OCI-LY1 (cell line): Measurements from ENCODE around the gene TBX4.

Experiments
- H2AFZ ChIP-seq: fragments of 200-600 bp; sonication (generic), shearing (Covaris generic); 2 replicates; pipeline ENCODE4 v1.6.0; 2014; ENCODE audit warnings: antibody characterized with exemption, mild to moderate bottlenecking, low read length
- H3F3A ChIP-seq: fragments of 200-600 bp; sonication (generic), shearing (Covaris generic); 2 replicates; pipeline ENCODE4 v1.6.0; 2014; ENCODE audit warnings: mild to moderate bottlenecking, antibody characterized with exemption, low read length, moderate library complexity; ENCODE audit not compliant: insufficient read depth
- H3K27ac ChIP-seq: fragments of 200-600 bp; sonication (generic); 2 replicates; pipeline ENCODE4 v1.5.1; 2014; ENCODE audit warnings: low read length, mixed run types, mild to moderate bottlenecking, low read depth; ENCODE audit not compliant: poor library complexity, severe bottlenecking
- H3K27me3 ChIP-seq: fragments of 200-600 bp; sonication (generic); 2 replicates; pipeline ENCODE4 v1.6.0; 2014; ENCODE audit warnings: antibody characterized with exemption, mild to moderate bottlenecking, low read length, moderate library complexity; ENCODE audit not compliant: insufficient read depth
- H3K36me3 ChIP-seq: fragments of 200-600 bp; sonication (generic); 2 replicates; pipeline ENCODE4 v1.6.1; 2014; ENCODE audit warnings: mild to moderate bottlenecking, antibody characterized with exemption, low read length, moderate library complexity, mixed read lengths; ENCODE audit not compliant: insufficient read depth
- H3K4me1 ChIP-seq: fragments of 200-600 bp; sonication (generic); 2 replicates; pipeline ENCODE4 v1.5.1; 2014; ENCODE audit warnings: mild to moderate bottlenecking, low read length, moderate library complexity; ENCODE audit not compliant: insufficient read depth, severe bottlenecking
- H3K4me2 ChIP-seq: fragments of 200-600 bp; sonication (generic), shearing (Covaris generic); 2 replicates; pipeline ENCODE4 v1.6.1; 2014; ENCODE audit warnings: low read length
- H3K4me3 ChIP-seq: fragments of 200-600 bp; sonication (generic); 2 replicates; pipeline ENCODE4 v1.5.1; 2014; ENCODE audit warnings: low read length, low read depth, mild to moderate bottlenecking, mixed read lengths; ENCODE audit not compliant: poor library complexity, severe bottlenecking
- H3K79me2 ChIP-seq: fragments of 200-600 bp; shearing (Covaris generic); 2 replicates; pipeline ENCODE4 v1.6.1; 2016; ENCODE audit warnings: mixed run types, low read length, mixed read lengths; ENCODE audit not compliant: insufficient read depth
- H3K9ac ChIP-seq: fragments of 200-600 bp; sonication (generic), shearing (Covaris generic); 2 replicates; pipeline ENCODE4 v1.6.1; 2014; ENCODE audit warnings: mild to moderate bottlenecking, low read length, mixed read lengths
- H3K9me2 ChIP-seq: fragments of 200-600 bp; sonication (generic), shearing (Covaris generic); 2 replicates; pipeline ENCODE4 v1.6.1; 2014; ENCODE audit warnings: low read depth, mild to moderate bottlenecking, low read length, mixed read lengths
- H3K9me3 ChIP-seq: fragments of 200-600 bp; shearing (Covaris generic); 2 replicates; pipeline ENCODE4 v1.6.1; 2014; ENCODE audit warnings: low read length, mixed read lengths
- H4K20me1 ChIP-seq: fragments of 200-600 bp; sonication (generic), shearing (Covaris generic); 2 replicates; pipeline ENCODE4 v1.6.0; 2016; ENCODE audit warnings: mild to moderate bottlenecking, low read length; ENCODE audit not compliant: insufficient read depth
- CTCF ChIP-seq: fragments of 200-600 bp; sonication (generic), shearing (Covaris generic); IDR thresholded peaks from 2 replicates; pipeline ENCODE4 v1.5.1; 2017; ENCODE audit warnings: mild to moderate bottlenecking, antibody characterized with exemption, low read length, moderate library complexity, mixed read lengths
- EZH2 ChIP-seq: fragments of 200-600 bp; sonication (generic), shearing (Covaris generic); IDR thresholded peaks from 2 replicates; pipeline ENCODE4 v1.8.0; 2017; ENCODE audit warnings: borderline replicate concordance, mixed run types, mild to moderate bottlenecking, antibody characterized with exemption, low read length, moderate library complexity, mixed read lengths

The TBX4 gene

GRCh38 chr17:61494325-61495160, 42.3 kb downstream of the TBX4 start:
- no peaks in the 10 kb centered on the region for H3K36me3 ChIP-seq
- H3K4me1 ChIP-seq: peaks cover 5% of the 10 kb centered on the region
- no peaks in the 10 kb centered on the region for H3F3A ChIP-seq
- no peak overlapping the region for H3K9ac ChIP-seq
- H3K9me2 ChIP-seq: no peaks in the 10 kb centered on the region
- H3K4me3 ChIP-seq: no peak overlapping the region
- no peaks in the 10 kb centered on the region for H3K79me2 ChIP-seq
- no peak overlapping the region for H3K4me2 ChIP-seq
- no peak overlapping the region for H3K27ac ChIP-seq
- no peak overlapping the region for H2AFZ ChIP-seq
- no peaks in the 10 kb centered on the region for H4K20me1 ChIP-seq
- TF ChIP-seq CTCF (no peak), EZH2 (no peak)
- no peaks in the 10 kb centered on the region for H3K9me3 ChIP-seq
- no peaks in the 10 kb centered on the region for H3K27me3 ChIP-seq

GRCh38 chr17:61495161-61495857, 43.1 kb downstream of the TBX4 start:
- Histone ChIP-seq H3K36me3 (no peaks in the 10 kb centered on the region), H3K4me2 (no peak overlapping the region), H3K79me2 (no peaks in the 10 kb centered on the region), H3K27me3 (no peaks in the 10 kb centered on the region), H3K9ac (no peak overlapping the region), H3K27ac (no peak overlapping the region), H3F3A (no peaks in the 10 kb centered on the region), H3K4me1 (peaks cover 5% of the 10 kb centered on the region), H4K20me1 (no peaks in the 10 kb centered on the region), H2AFZ (no peak overlapping the region), H3K9me3 (no peaks in the 10 kb centered on the region), H3K9me2 (no peaks in the 10 kb centered on the region), H3K4me3 (no peak overlapping the region)
- TF ChIP-seq CTCF: no peak
- no peak for TF ChIP-seq EZH2

GRCh38 chr17:61496174-61496956, 44.1 kb downstream of the TBX4 start:
- Histone ChIP-seq H3K9me2 (no peaks in the 10 kb centered on the region), H3K4me2 (no peak overlapping the region), H3K27ac (no peak overlapping the region), H3K27me3 (no peaks in the 10 kb centered on the region), H4K20me1 (no peaks in the 10 kb centered on the region), H3K4me3 (no peak overlapping the region), H2AFZ (0 out of 2 replicates have a peak overlapping the region, but pooled peaks have one; percentile 52), H3K9ac (no peak overlapping the region), H3K9me3 (no peaks in the 10 kb centered on the region), H3K36me3 (no peaks in the 10 kb centered on the region), H3K79me2 (no peaks in the 10 kb centered on the region), H3K4me1 (peaks cover 5% of the 10 kb centered on the region), H3F3A (no peaks in the 10 kb centered on the region)
- TF ChIP-seq CTCF: no peak
- TF ChIP-seq EZH2: no peak
